ENCODE data around the gene TRPV6. TPM values are rescaled to one million over a fixed set of nuclear protein-coding genes. Genes with fewer than 3 reads are reported as not detected.

The TRPV6 gene
- total and polyA plus RNA-seq, 2 donors (not counting 1 experiment from before 2014, with no cell fraction given): not detected

DNA sequence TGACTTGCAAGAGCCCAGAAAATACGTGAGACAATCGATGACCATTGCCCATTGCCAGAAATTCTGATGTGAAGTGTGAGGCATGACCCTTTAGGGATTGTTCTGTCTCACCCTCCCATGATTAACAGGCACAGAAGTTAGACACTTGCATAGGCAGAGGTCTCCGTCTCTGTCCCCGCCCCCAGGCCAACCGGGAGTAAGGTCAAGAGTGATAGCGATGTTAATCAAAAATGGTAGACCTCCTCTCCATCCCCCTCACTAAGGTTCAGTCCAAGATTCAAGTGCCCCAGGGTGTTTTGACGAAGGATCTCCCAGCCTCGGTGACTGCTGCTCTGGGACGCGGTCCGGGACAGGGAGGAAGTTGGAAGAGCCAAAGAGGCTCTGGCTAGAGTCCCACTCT, 22.7 kb upstream of the TRPV6 start:
- Histone ChIP-seq H3K9me3 (ENCODE audit: control insufficient read depth, insufficient read depth, low read depth, low read length) (no peaks in the 10 kb centered on the region), H3K27me3 (ENCODE audit: control insufficient read depth, insufficient read depth, low read length) (no peaks in the 10 kb centered on the region)

DNA sequence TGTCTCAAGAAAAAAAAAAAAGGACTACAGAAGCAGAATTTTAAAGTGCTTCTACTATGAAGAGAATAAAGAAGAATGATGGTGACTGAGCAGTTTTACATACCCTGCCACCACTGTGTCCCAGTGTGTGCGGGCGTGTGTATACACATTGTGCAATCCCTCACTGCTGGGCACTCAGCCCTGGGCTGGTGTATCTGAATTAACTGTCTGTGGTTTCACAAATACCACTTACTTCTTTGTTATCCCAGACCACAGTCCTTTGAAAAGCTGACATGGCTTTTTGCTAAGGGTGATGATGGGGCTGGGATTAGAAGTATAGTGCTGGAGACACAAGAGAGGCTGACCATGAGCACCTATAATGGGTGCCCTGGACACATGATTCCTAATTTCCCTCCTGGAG, 21.1 kb upstream of the TRPV6 start:
- Histone ChIP-seq H3K36me3 (ENCODE audit: control insufficient read depth, insufficient read depth, low read length) (no peaks in the 10 kb centered on the region), H3K4me2 (ENCODE audit: extremely low read depth, insufficient read depth, low read length) (no peak overlapping the region), H3K4me3 (replicated peaks in 1 of 4; ENCODE audit: control extremely low read depth in 1 of 4, insufficient read depth in 1 of 4, low read depth in 3 of 4, low read length in 4 of 4) (no peak overlapping the region), H3K4me1 (ENCODE audit: control insufficient read depth, extremely low read depth, insufficient read depth, low read length) (no peaks in the 10 kb centered on the region), H3K27me3 (ENCODE audit: control insufficient read depth, insufficient read depth, low read length) (no peaks in the 10 kb centered on the region), H2AFZ (ENCODE audit: low read length) (no peak overlapping the region), H3K79me2 (ENCODE audit: control insufficient read depth, insufficient read depth, low read length) (no peaks in the 10 kb centered on the region), H3K9me3 (ENCODE audit: control insufficient read depth, insufficient read depth, low read depth, low read length) (no peaks in the 10 kb centered on the region), H4K20me1 (ENCODE audit: control insufficient read depth, extremely low read depth, insufficient read depth, low read length) (no peaks in the 10 kb centered on the region), H3K9ac (ENCODE audit: insufficient read depth, low read length) (no peak overlapping the region), H3K27ac (ENCODE audit: insufficient read depth, low read length) (no peak overlapping the region)
- DNase-seq (ENCODE audit: low read depth in 2 of 2): no peak
- TF ChIP-seq EZH2 (IDR thresholded peaks at IDR 0.05; ENCODE audit: low read length, missing control alignments): no peak
- TF ChIP-seq CTCF (conservative IDR thresholded peaks at IDR 0.05 in 1 of 2, IDR thresholded peaks at IDR 0.05 in 1 of 2; ENCODE audit: low read depth in 1 of 2, low read length in 2 of 2): no peak

More for the DNA sequence above, 22.7 kb upstream of the TRPV6 start:
- no peak overlapping the region for H3K27ac ChIP-seq (ENCODE audit: insufficient read depth, low read length)
- H3K9ac ChIP-seq (ENCODE audit: insufficient read depth, low read length): no peak overlapping the region
- H3K79me2 ChIP-seq (ENCODE audit: control insufficient read depth, insufficient read depth, low read length): no peaks in the 10 kb centered on the region
- TF ChIP-seq CTCF (conservative IDR thresholded peaks at IDR 0.05 in 1 of 2, IDR thresholded peaks at IDR 0.05 in 1 of 2; ENCODE audit: low read depth in 1 of 2, low read length in 2 of 2): no peak
- TF ChIP-seq EZH2 (IDR thresholded peaks at IDR 0.05; ENCODE audit: low read length, missing control alignments): no peak
- H3K36me3 ChIP-seq (ENCODE audit: control insufficient read depth, insufficient read depth, low read length): no peaks in the 10 kb centered on the region
- H3K4me2 ChIP-seq (ENCODE audit: extremely low read depth, insufficient read depth, low read length): no peak overlapping the region
- no peak overlapping the region for H2AFZ ChIP-seq (ENCODE audit: low read length)
- no peak overlapping the region for H3K4me3 ChIP-seq (replicated peaks in 1 of 4; ENCODE audit: control extremely low read depth in 1 of 4, insufficient read depth in 1 of 4, low read depth in 3 of 4, low read length in 4 of 4)
- H3K4me1 ChIP-seq (ENCODE audit: control insufficient read depth, extremely low read depth, insufficient read depth, low read length): no peaks in the 10 kb centered on the region
- no peaks in the 10 kb centered on the region for H4K20me1 ChIP-seq (ENCODE audit: control insufficient read depth, extremely low read depth, insufficient read depth, low read length)
- DNase-seq (ENCODE audit: low read depth in 2 of 2): no peak

- no peak overlapping the region for H3K4me2 ChIP-seq (ENCODE audit: extremely low read depth, insufficient read depth, low read length)
- H3K79me2 ChIP-seq (ENCODE audit: control insufficient read depth, insufficient read depth, low read length): no peaks in the 10 kb centered on the region
- no peaks in the 10 kb centered on the region for H3K9me3 ChIP-seq (ENCODE audit: control insufficient read depth, insufficient read depth, low read depth, low read length)
- no peaks in the 10 kb centered on the region for H3K4me1 ChIP-seq (ENCODE audit: control insufficient read depth, extremely low read depth, insufficient read depth, low read length)
- no peak overlapping the region for H2AFZ ChIP-seq (ENCODE audit: low read length)
- no peak overlapping the region for H3K27ac ChIP-seq (ENCODE audit: insufficient read depth, low read length)
- no peaks in the 10 kb centered on the region for H3K27me3 ChIP-seq (ENCODE audit: control insufficient read depth, insufficient read depth, low read length)
- H4K20me1 ChIP-seq (ENCODE audit: control insufficient read depth, extremely low read depth, insufficient read depth, low read length): no peaks in the 10 kb centered on the region
- H3K4me3 ChIP-seq (replicated peaks in 1 of 4; ENCODE audit: control extremely low read depth in 1 of 4, insufficient read depth in 1 of 4, low read depth in 3 of 4, low read length in 4 of 4): no peak overlapping the region
- H3K36me3 ChIP-seq (ENCODE audit: control insufficient read depth, insufficient read depth, low read length): no peaks in the 10 kb centered on the region
- DNase-seq (ENCODE audit: low read depth in 2 of 2): no peak
- H3K9ac ChIP-seq (ENCODE audit: insufficient read depth, low read length): no peak overlapping the region
- TF ChIP-seq EZH2 (IDR thresholded peaks at IDR 0.05; ENCODE audit: low read length, missing control alignments) (no peak), CTCF (conservative IDR thresholded peaks at IDR 0.05 in 1 of 2, IDR thresholded peaks at IDR 0.05 in 1 of 2; ENCODE audit: low read depth in 1 of 2, low read length in 2 of 2) (no peak)
Observed at GRCh38 chr7:142905759-142906158, 20.2 kb upstream of the TRPV6 start.

Data from fibroblast of lung (primary cell).